ENCODE data around the gene QRFP.

The QRFP gene

DNA sequence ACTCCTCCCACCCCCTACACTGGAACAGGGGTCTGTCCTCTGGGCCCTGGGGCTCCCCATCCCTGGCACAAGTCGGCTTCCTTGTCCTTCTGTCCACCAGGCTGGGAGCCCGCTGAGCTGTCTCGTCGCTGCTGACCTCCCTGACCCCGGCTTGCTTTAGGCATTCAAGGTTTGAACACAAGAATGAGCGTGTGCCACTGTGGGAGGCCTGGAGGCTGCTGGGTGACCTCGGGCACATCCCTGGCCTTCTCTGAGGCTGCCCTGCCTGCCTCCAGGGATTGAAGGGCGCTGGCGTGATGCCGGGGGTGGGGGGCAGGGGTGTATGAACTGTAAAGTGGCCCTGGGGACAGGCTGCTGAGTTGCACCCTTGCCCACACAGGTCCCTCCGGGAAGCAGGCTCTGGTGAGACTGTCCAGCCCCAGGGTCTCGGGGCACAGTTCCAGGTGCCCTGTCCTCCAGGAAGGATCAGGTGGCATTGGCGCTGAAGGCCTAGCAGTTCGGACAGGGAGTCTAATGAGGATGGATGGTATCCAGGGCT is 24.2 kb upstream of the QRFP start:
- no peak for TF ChIP-seq CTCF (IDR thresholded peaks at IDR 0.05; ENCODE audit: extremely low read depth, missing control alignments)
- no peak for DNase-seq (ENCODE audit: low spot score)

GRCh38 chr9:130920233-130920632 is 23.6 kb upstream of the QRFP start:
- no peak for TF ChIP-seq CTCF (IDR thresholded peaks at IDR 0.05; ENCODE audit: extremely low read depth, missing control alignments)
- no peak for DNase-seq (ENCODE audit: low spot score)

DNA sequence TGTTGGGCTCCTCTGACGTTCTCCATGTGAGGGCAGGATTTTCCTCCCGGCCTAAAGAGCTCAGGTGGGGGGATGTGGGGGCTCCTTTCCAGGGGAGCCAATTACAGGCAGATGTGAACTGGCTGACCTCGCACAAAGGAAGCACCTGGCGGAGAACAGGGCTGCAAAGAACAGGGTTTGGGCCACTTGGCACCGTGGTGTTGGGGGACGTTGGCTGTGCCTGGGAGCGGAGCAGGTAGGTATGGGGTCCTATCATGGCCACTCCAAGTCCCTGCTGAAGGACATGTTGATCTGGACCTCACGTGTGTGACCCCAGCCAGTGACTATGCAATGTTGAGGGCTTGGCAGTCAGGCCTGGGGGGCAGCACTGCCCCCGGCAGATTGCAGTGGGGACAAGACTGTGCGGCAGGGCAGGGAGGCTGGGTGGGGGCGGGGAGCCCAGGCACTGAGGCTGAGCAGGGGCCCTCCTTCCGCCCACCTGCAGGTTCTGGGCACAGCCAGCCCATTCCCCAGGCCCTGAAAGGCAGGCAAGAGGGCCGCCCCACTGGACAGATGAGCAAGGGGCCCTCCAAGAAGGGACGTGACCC is 23.0 kb upstream of the QRFP start:
- no peak for DNase-seq (ENCODE audit: low spot score)
- TF ChIP-seq CTCF (IDR thresholded peaks at IDR 0.05; ENCODE audit: extremely low read depth, missing control alignments): no peak

DNA sequence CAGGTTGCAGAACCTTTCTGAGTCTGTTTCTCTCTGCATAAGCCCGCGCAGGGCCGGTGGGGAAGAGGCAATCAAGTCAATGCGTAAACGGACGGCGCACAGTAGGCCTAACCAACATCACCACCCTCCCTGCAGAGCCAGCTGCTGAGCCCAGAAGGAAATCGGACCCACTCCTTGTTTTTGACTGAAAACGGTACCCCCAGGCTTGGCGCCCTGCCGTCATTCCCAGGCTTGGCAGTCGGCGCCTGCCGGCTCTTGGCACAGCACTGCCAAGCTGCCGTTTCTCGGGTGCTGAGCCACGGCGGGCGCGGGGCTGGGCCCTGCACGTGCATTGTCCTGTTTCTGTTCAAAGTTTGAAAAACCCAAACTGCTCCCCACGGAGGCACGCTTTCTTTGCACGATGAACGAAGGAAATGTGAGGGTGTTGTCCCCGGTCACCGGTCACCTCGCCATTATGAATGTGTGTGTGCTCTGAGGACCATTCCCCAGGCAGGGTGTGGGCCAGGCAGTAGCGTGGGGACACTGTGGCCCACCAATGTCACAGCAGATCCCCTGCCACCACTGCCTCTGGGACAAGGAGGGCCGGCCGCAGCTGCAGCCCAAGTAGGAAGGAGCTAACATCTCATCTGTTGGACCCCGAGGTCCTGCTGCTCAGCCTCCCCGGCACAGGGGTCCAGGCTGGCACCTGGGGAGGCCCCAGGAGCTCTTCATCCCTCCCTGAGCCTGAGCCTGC is 22.4 kb upstream of the QRFP start:
- no peak for TF ChIP-seq CTCF (IDR thresholded peaks at IDR 0.05; ENCODE audit: extremely low read depth, missing control alignments)
- no peak for DNase-seq (ENCODE audit: low spot score)

GRCh38 chr9:130918101-130918825 is 21.7 kb upstream of the QRFP start:
- DNase-seq (ENCODE audit: low spot score): no peak
- no peak for TF ChIP-seq CTCF (IDR thresholded peaks at IDR 0.05; ENCODE audit: extremely low read depth, missing control alignments)

DNA sequence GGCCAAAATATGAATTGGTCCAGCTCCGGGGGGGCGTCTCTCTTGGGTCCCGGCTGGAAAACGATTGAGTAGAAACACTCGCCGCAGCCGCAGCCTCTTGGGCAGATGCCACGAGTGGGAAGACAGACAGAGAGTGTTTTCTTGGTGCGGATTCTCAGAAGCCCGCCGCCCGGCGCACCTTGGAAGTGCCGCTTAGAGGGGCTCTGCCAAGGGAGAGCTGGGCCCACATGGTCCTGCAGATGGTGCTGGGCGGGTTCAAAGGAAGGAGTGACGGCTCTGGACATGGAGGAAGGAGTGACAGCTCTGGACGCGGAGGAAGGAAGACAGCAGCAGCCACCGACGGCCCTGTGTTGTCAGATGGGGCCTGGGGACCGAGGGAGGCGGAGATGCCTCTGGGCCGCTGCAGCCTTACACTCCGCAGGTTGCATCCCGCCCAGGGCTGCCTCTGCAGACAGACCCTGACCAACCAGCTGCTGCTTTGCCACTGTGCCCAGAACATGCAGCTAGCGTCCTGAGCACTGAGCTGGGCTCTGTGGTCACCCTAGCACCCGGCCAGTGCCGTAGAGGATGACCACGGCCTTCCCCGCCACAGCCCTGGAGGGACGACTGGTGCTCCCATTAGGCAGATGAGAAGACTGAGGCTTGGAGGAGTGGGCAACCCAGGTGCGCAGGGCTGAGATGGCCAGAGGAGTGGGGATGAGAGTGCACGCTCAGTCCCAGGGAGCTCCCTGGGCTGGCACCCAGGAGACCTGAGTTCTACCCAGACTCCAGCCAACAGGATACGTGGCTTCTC is 20.8 kb upstream of the QRFP start:
- no peak for TF ChIP-seq CTCF (IDR thresholded peaks at IDR 0.05; ENCODE audit: extremely low read depth, missing control alignments)

More for the DNA sequence above, 20.8 kb upstream of the QRFP start:
- no peak for DNase-seq (ENCODE audit: low spot score)

Data from GM20000 (cell line).